ENCODE measurements around the gene PDK3. TPM values are rescaled to one million over a fixed set of nuclear protein-coding genes. Genes with fewer than 3 reads are reported as not detected.

The PDK3 gene
- total and polyA plus RNA-seq, 3 experiments from 2014 or later, result 26.0 to 48.3 (median 26.4) TPM

GRCh38 chrX:24428516-24428915 lies 36.6 kb upstream of the PDK3 start:
- H3K4me3 Mint-ChIP-seq, result no peak overlapping the region
- H3K4me1 Mint-ChIP-seq, result peaks cover 5 to 16% (median 14%) of the 10 kb centered on the region in 3 donors
- DNase-seq, result no peak
- H3K36me3 Mint-ChIP-seq, result peaks cover 0 to 5% (median 0%) of the 10 kb centered on the region in 3 donors
- ChIA-PET CTCF (no interaction called here), POLR2A (no interaction called here)
- no peaks in the 10 kb centered on the region for H3K36me3 ChIP-seq (ENCODE audit: insufficient read depth, low read length)
- no peaks in the 10 kb centered on the region for H3K9me3 Mint-ChIP-seq
- peak overlapping the region in 1 of 8 donors; percentile 0 for H3K27ac Mint-ChIP-seq
- H3K4me1 ChIP-seq (ENCODE audit: insufficient read depth, low read length), result peaks cover 8% of the 10 kb centered on the region
- no peaks in the 10 kb centered on the region for H3K27me3 ChIP-seq (ENCODE audit: insufficient read depth, low read length, poor library complexity, severe bottlenecking)
- H3K4me3 ChIP-seq (ENCODE audit: low read length), result no peak overlapping the region
- H3K9me3 ChIP-seq (ENCODE audit: low read length), result no peaks in the 10 kb centered on the region
- H3K27ac ChIP-seq (ENCODE audit: low read depth, low read length), result no peak overlapping the region
- H3K27me3 Mint-ChIP-seq, result peaks cover 4 to 5% of the 10 kb centered on the region in 2 donors

- H3K4me1 Mint-ChIP-seq, result peaks cover 16 to 21% (median 19%) of the 10 kb centered on the region in 3 donors
- H3K4me3 Mint-ChIP-seq, result peak overlapping the region in 5 of 7 donors; percentile 24 to 76 (median 69)
- H3K27me3 Mint-ChIP-seq, result peaks cover 3 to 4% of the 10 kb centered on the region in 2 donors
- Histone ChIP-seq H3K4me1 (ENCODE audit: insufficient read depth, low read length) (no peaks in the 10 kb centered on the region), H3K27ac (ENCODE audit: low read depth, low read length) (no peak overlapping the region), H3K36me3 (ENCODE audit: insufficient read depth, low read length) (no peaks in the 10 kb centered on the region), H3K4me3 (ENCODE audit: low read length) (no peak overlapping the region), H3K9me3 (ENCODE audit: low read length) (no peaks in the 10 kb centered on the region), H3K27me3 (ENCODE audit: insufficient read depth, low read length, poor library complexity, severe bottlenecking) (no peaks in the 10 kb centered on the region)
- H3K36me3 Mint-ChIP-seq, result peaks cover 0 to 8% (median 0%) of the 10 kb centered on the region in 3 donors
- DNase-seq, result peak in 1 of 5 donors; percentile 3
- CTCF ChIA-PET, result no interaction called here
- POLR2A ChIA-PET, result no interaction called here
- peaks cover 0 to 2% (median 0%) of the 10 kb centered on the region in 5 donors for H3K9me3 Mint-ChIP-seq
- H3K27ac Mint-ChIP-seq, result peak overlapping the region in 3 of 8 donors; percentile 19 to 82 (median 80)
Measured at GRCh38 chrX:24435060-24435459, 30.0 kb upstream of the PDK3 start.

- no peaks in the 10 kb centered on the region for H3K9me3 ChIP-seq (ENCODE audit: low read length)
- CTCF ChIA-PET, result interaction anchor here (1.0 kb wide), 1 partner anchor 54 kb away, joined by 3 read pairs; no protein-coding TSS in a partner anchor
- peaks cover 0 to 1% of the 10 kb centered on the region in 2 donors for H3K27me3 Mint-ChIP-seq
- H3K4me3 ChIP-seq (ENCODE audit: low read length), result no peak overlapping the region
- no peaks in the 10 kb centered on the region for H3K4me1 ChIP-seq (ENCODE audit: insufficient read depth, low read length)
- H3K36me3 ChIP-seq (ENCODE audit: insufficient read depth, low read length), result no peaks in the 10 kb centered on the region
- H3K27ac ChIP-seq (ENCODE audit: low read depth, low read length), result no peak overlapping the region
- no peaks in the 10 kb centered on the region for H3K36me3 Mint-ChIP-seq
- H3K27ac Mint-ChIP-seq, result no peak overlapping the region
- no peaks in the 10 kb centered on the region for H3K4me1 Mint-ChIP-seq
- POLR2A ChIA-PET, result no interaction called here
- DNase-seq, result no peak
- H3K4me3 Mint-ChIP-seq, result no peak overlapping the region
- H3K27me3 ChIP-seq (ENCODE audit: insufficient read depth, low read length, poor library complexity, severe bottlenecking), result no peaks in the 10 kb centered on the region
- H3K9me3 Mint-ChIP-seq, result peaks cover 0 to 2% (median 0%) of the 10 kb centered on the region in 5 donors
Measured at GRCh38 chrX:24443918-24444317, 21.2 kb upstream of the PDK3 start.

DNA sequence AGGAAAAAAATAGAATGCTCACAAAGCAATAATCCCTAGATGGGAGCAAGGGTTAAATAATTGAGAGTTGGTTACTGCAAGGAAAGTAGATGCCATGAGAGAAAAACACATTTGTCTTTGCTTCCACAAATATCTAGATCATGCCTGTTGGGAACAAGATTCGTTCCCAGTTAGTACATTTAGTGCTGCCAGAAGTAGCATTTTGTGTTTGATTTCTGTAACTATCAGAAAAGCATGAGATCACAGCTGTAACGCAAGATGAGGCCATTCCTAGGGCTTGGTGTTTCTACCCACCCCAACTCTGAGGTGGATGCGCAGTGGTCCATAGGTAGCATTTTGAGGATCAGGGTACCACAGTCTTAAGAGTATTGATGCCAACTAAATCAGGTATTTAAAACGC lies 20.4 kb upstream of the PDK3 start:
- H3K4me1 Mint-ChIP-seq, result no peaks in the 10 kb centered on the region

DNA sequence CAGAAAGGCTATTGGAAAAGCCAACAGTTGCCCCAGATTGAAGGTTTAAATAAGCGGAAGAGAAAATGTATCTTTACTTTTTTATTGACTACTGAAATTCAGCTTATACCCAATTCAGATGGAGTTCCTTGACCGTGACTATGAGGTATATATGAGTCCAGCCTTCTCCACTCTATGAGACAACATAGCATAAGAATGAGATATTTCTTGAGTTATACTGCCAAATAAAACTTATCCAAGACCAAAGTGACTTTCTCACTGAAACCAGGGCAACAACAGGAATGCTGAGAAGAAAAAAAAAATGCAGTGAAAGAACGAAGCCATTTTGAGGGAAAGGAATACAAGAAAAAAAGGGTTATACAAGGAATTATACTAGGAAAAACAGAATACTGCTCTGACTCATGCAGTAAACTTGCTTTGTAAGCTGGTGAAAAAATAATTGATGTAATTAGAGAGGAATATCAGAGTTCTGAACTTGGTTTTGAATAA lies 16.3 kb upstream of the PDK3 start:
- peaks cover 0 to 4% (median 1%) of the 10 kb centered on the region in 3 donors for H3K36me3 Mint-ChIP-seq
- H3K9me3 Mint-ChIP-seq, result peaks cover 0 to 5% (median 2%) of the 10 kb centered on the region in 5 donors
- H3K27ac Mint-ChIP-seq, result no peak overlapping the region
- no peak overlapping the region for H3K4me3 Mint-ChIP-seq
- Histone ChIP-seq H3K36me3 (ENCODE audit: insufficient read depth, low read length) (no peaks in the 10 kb centered on the region), H3K27ac (ENCODE audit: low read depth, low read length) (no peak overlapping the region), H3K4me1 (ENCODE audit: insufficient read depth, low read length) (no peaks in the 10 kb centered on the region), H3K9me3 (ENCODE audit: low read length) (no peaks in the 10 kb centered on the region), H3K4me3 (ENCODE audit: low read length) (no peak overlapping the region), H3K27me3 (ENCODE audit: insufficient read depth, low read length, poor library complexity, severe bottlenecking) (no peaks in the 10 kb centered on the region)
- ChIA-PET POLR2A (no interaction called here), CTCF (no interaction called here)
- DNase-seq, result no peak
- H3K27me3 Mint-ChIP-seq, result no peaks in the 10 kb centered on the region
- H3K4me1 Mint-ChIP-seq, result peaks cover 0 to 3% (median 0%) of the 10 kb centered on the region in 3 donors

More for the DNA sequence above, 20.4 kb upstream of the PDK3 start:
- H3K4me3 Mint-ChIP-seq, result no peak overlapping the region
- H3K36me3 Mint-ChIP-seq, result no peaks in the 10 kb centered on the region
- Histone ChIP-seq H3K27me3 (ENCODE audit: insufficient read depth, low read length, poor library complexity, severe bottlenecking) (no peaks in the 10 kb centered on the region), H3K4me3 (ENCODE audit: low read length) (no peak overlapping the region), H3K9me3 (ENCODE audit: low read length) (no peaks in the 10 kb centered on the region), H3K36me3 (ENCODE audit: insufficient read depth, low read length) (no peaks in the 10 kb centered on the region), H3K4me1 (ENCODE audit: insufficient read depth, low read length) (no peaks in the 10 kb centered on the region), H3K27ac (ENCODE audit: low read depth, low read length) (no peak overlapping the region)
- H3K9me3 Mint-ChIP-seq, result peaks cover 0 to 2% (median 0%) of the 10 kb centered on the region in 5 donors
- CTCF ChIA-PET, result no interaction called here
- no peak overlapping the region for H3K27ac Mint-ChIP-seq
- POLR2A ChIA-PET, result no interaction called here
- DNase-seq, result no peak
- peaks cover 0 to 1% of the 10 kb centered on the region in 2 donors for H3K27me3 Mint-ChIP-seq

DNA sequence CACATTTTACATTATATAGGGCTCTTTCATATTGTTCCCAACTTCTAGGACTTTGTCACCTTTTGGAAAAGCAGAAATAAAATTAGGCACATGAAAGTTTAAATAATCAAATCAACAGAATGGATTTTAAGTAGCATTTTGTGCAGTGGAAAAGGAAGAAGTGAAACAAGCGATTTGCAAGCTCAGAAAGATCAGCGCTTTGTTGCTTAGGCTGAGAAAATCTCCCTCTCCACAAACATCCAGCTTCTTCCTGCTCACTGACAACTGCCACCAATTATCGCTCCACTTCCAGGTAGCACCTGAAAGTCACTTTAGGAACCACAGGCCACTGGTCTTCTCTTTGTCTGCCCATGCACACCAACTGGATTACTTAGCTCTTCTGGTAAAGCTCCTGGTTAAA lies 2.0 kb upstream of the PDK3 start:
- Histone ChIP-seq H3K4me1 (ENCODE audit: insufficient read depth, low read length) (peaks cover 24% of the 10 kb centered on the region), H3K9me3 (ENCODE audit: low read length) (no peaks in the 10 kb centered on the region), H3K27ac (ENCODE audit: low read depth, low read length) (no peak overlapping the region), H3K27me3 (ENCODE audit: insufficient read depth, low read length, poor library complexity, severe bottlenecking) (no peaks in the 10 kb centered on the region), H3K4me3 (ENCODE audit: low read length) (no peak overlapping the region), H3K36me3 (ENCODE audit: insufficient read depth, low read length) (no peaks in the 10 kb centered on the region)
- ChIA-PET CTCF (interaction anchor here (3.6 kb wide), 1 partner anchor 36 kb away, joined by 16 read pairs; no protein-coding TSS in a partner anchor), POLR2A (no interaction called here)
- no peaks in the 10 kb centered on the region for H3K36me3 Mint-ChIP-seq
- DNase-seq, result no peak
- H3K9me3 Mint-ChIP-seq, result no peaks in the 10 kb centered on the region
- peak overlapping the region in 1 of 7 donors; percentile 40 for H3K4me3 Mint-ChIP-seq
- peaks cover 26 to 28% (median 27%) of the 10 kb centered on the region in 3 donors for H3K4me1 Mint-ChIP-seq
- peaks cover 2 to 4% of the 10 kb centered on the region in 2 donors for H3K27me3 Mint-ChIP-seq
- no peak overlapping the region for H3K27ac Mint-ChIP-seq

DNA sequence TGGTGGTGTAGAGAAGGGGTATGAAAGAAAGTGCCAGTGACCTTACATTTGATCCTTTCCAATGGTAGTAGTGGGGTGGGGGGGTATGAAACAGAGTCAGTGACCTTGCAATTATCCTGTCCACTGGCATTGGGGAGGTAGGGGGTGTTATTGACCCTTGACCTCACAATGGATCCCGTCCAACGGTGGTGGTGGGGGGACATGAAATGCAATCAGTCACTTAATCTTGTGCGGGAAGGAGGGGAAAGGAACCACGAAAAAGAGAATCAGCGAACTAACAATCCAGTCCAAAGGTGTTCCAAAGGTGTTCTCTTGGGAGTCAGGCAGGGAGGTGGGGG lies 619 bp upstream of the PDK3 start:
- H3K9me3 ChIP-seq (ENCODE audit: low read length), result no peaks in the 10 kb centered on the region
- Mint-ChIP-seq H3K27ac (peak overlapping the region; percentile 77 to 97 (median 95)), H3K4me3 (peak overlapping the region; percentile 83 to 93 (median 87)), H3K36me3 (peaks cover 0 to 1% (median 0%) of the 10 kb centered on the region in 3 donors), H3K9me3 (no peaks in the 10 kb centered on the region), H3K27me3 (peaks cover 0 to 2% of the 10 kb centered on the region in 2 donors), H3K4me1 (peaks cover 37 to 39% (median 38%) of the 10 kb centered on the region in 3 donors)
- peak overlapping the region; percentile 71 for H3K4me3 ChIP-seq (ENCODE audit: low read length)
- peak overlapping the region; percentile 79 for H3K27ac ChIP-seq (ENCODE audit: low read depth, low read length)
- ChIA-PET CTCF (interaction anchor here (0.7 to 3.6 kb wide), 4 partner anchors 15 to 68 kb away, joined by 3 to 22 read pairs (median 10); no protein-coding TSS in a partner anchor), POLR2A (interaction anchor here (0.6 to 3.6 kb wide), 5 partner anchors 15 to 212 kb away, joined by 3 to 34 read pairs (median 8); no protein-coding TSS in a partner anchor)
- no peaks in the 10 kb centered on the region for H3K36me3 ChIP-seq (ENCODE audit: insufficient read depth, low read length)
- H3K4me1 ChIP-seq (ENCODE audit: insufficient read depth, low read length), result peaks cover 28% of the 10 kb centered on the region
- H3K27me3 ChIP-seq (ENCODE audit: insufficient read depth, low read length, poor library complexity, severe bottlenecking), result no peaks in the 10 kb centered on the region
- no peak for DNase-seq

DNA sequence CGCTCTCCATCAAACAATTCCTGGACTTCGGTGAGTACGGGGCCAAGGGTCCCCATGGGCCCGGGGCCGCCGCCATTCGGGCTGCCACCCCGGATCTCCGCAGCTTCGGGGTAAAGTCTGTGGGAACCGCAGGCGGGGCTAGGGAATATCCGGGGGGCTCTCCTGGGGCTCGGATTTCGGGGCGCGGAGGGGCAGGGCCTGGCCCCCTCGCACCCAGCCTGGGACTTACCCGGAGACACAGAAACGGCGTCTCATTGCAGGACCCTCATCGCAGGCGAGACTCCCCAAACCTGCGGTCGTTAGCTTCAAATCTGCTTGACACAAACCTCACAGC lies 413 bp downstream of the PDK3 start:
- H3K27ac Mint-ChIP-seq, result peak overlapping the region; percentile 51 to 89 (median 68)
- Histone ChIP-seq H3K4me3 (ENCODE audit: low read length) (peak overlapping the region; percentile 55), H3K27ac (ENCODE audit: low read depth, low read length) (peak overlapping the region; percentile 74), H3K27me3 (ENCODE audit: insufficient read depth, low read length, poor library complexity, severe bottlenecking) (no peaks in the 10 kb centered on the region), H3K4me1 (ENCODE audit: insufficient read depth, low read length) (peaks cover 31% of the 10 kb centered on the region), H3K9me3 (ENCODE audit: low read length) (no peaks in the 10 kb centered on the region), H3K36me3 (ENCODE audit: insufficient read depth, low read length) (no peaks in the 10 kb centered on the region)
- H3K4me1 Mint-ChIP-seq, result peaks cover 42 to 48% (median 45%) of the 10 kb centered on the region in 3 donors
- no peaks in the 10 kb centered on the region for H3K9me3 Mint-ChIP-seq
- H3K36me3 Mint-ChIP-seq, result peaks cover 0 to 1% (median 0%) of the 10 kb centered on the region in 3 donors
- H3K4me3 Mint-ChIP-seq, result peak overlapping the region; percentile 78 to 93 (median 87)
- POLR2A ChIA-PET, result interaction anchor here (0.6 to 3.6 kb wide), 5 partner anchors 14 to 411 kb away, joined by 3 to 34 read pairs (median 9); partner anchors contain the start of gene EIF2S3
- CTCF ChIA-PET, result interaction anchor here (1.5 to 3.6 kb wide), 3 partner anchors 14 to 69 kb away, joined by 5 to 22 read pairs (median 16); no protein-coding TSS in a partner anchor
- peak in 2 of 5 donors; percentile 13 to 36 for DNase-seq
- H3K27me3 Mint-ChIP-seq, result peaks cover 0 to 2% of the 10 kb centered on the region in 2 donors

All from CD8-positive, alpha-beta memory T cell (primary cell).